Astrocyte (in vitro differentiated cells and primary cell): ENCODE data around the gene CLBA1. TPM values are rescaled to one million over a fixed set of nuclear protein-coding genes. Genes with fewer than 3 reads are reported as not detected.

ENCODE experiments used
- DNase-seq: peaks from one replicate; pipeline ENCODE4 v3.0.0-alpha.2; 2010; ENCODE audit warnings: low read depth
- FAIRE-seq: peaks from 2 replicates; lab custom pipeline; 2011; peaks lifted over from hg19 to GRCh38; lab: Jason Lieb, UNC
- H2AFZ ChIP-seq: 2 replicates; pipeline ENCODE4 v1.6.0; 2012; ENCODE audit warnings: low read depth, low read length, inconsistent platforms
- H3K27ac ChIP-seq: 2 replicates; pipeline ENCODE4 v1.5.1; 2011; ENCODE audit warnings: low read depth, low read length, inconsistent platforms
- H3K27me3 ChIP-seq: 2 replicates; pipeline ENCODE4 v1.6.0; 2011; ENCODE audit warnings: low read length, inconsistent platforms; ENCODE audit not compliant: insufficient read depth
- H3K36me3 ChIP-seq: 2 replicates; pipeline ENCODE4 v1.5.1; 2011; ENCODE audit warnings: low read length, inconsistent platforms; ENCODE audit not compliant: insufficient read depth
- H3K4me1 ChIP-seq: 2 replicates; pipeline ENCODE4 v1.5.1; 2011; ENCODE audit warnings: low read length, inconsistent platforms; ENCODE audit not compliant: insufficient read depth
- H3K4me2 ChIP-seq: 2 replicates; pipeline ENCODE4 v1.6.0; 2012; ENCODE audit warnings: low read length, inconsistent platforms
- H3K4me3 ChIP-seq: 2 replicates; pipeline ENCODE4 v1.5.1; 2011; ENCODE audit warnings: low read depth, mild to moderate bottlenecking, low read length, inconsistent platforms; ENCODE audit not compliant: insufficient read depth
- H3K79me2 ChIP-seq: 2 replicates; pipeline ENCODE4 v1.6.0; 2012; ENCODE audit warnings: mild to moderate bottlenecking, low read length, inconsistent platforms; ENCODE audit not compliant: insufficient read depth
- H3K9ac ChIP-seq: 2 replicates; pipeline ENCODE4 v1.6.0; 2012; ENCODE audit warnings: mild to moderate bottlenecking, low read length, inconsistent platforms
- H3K9me3 ChIP-seq: 2 replicates; pipeline ENCODE4 v1.5.1; 2012; ENCODE audit warnings: low read depth, mild to moderate bottlenecking, low read length, inconsistent platforms; ENCODE audit not compliant: insufficient read depth
- H4K20me1 ChIP-seq: 2 replicates; pipeline ENCODE4 v1.6.0; 2012; ENCODE audit warnings: low read length, inconsistent platforms; ENCODE audit not compliant: insufficient read depth
- H3K27ac Mint-ChIP-seq: one replicate; pipeline ENCODE4 v1.8.0; 2021; ENCODE audit warnings: mild to moderate bottlenecking, mixed read lengths; ENCODE audit not compliant: unreplicated experiment
- H3K27me3 Mint-ChIP-seq: one replicate; pipeline ENCODE4 v1.8.0; 2021; ENCODE audit warnings: low read depth, mixed read lengths; ENCODE audit not compliant: unreplicated experiment
- H3K36me3 Mint-ChIP-seq: one replicate; pipeline ENCODE4 v1.8.0; 2021; ENCODE audit warnings: low read depth, mixed read lengths; ENCODE audit not compliant: unreplicated experiment
- H3K4me1 Mint-ChIP-seq: one replicate; pipeline ENCODE4 v1.8.0; 2021; ENCODE audit warnings: low read depth, mixed read lengths; ENCODE audit not compliant: unreplicated experiment
- H3K4me3 Mint-ChIP-seq: one replicate; pipeline ENCODE4 v1.8.0; 2021; ENCODE audit warnings: mild to moderate bottlenecking, moderate library complexity, mixed read lengths; ENCODE audit not compliant: unreplicated experiment
- H3K9me3 Mint-ChIP-seq: one replicate; pipeline ENCODE4 v1.8.0; 2021; ENCODE audit warnings: mild to moderate bottlenecking, mixed read lengths; ENCODE audit not compliant: unreplicated experiment
- EZH2 ChIP-seq: IDR thresholded peaks from 2 replicates; pipeline ENCODE4 v1.6.1; 2012; ENCODE audit warnings: mild to moderate bottlenecking, low read length, inconsistent platforms; ENCODE audit not compliant: insufficient read depth
- total RNA-seq: library from RNA; stranded (reverse); gene quantifications from 2 replicates; pipeline ENCODE4 v1.2.1, GENCODE V29; 2021
- TF ChIP-seq, protein P1 (sequence below): IDR thresholded peaks from 2 replicates; pipeline ENCODE4 v1.5.1; 2011; ENCODE audit warnings: low read depth, mild to moderate bottlenecking, inconsistent platforms, low read length, moderate library complexity; ENCODE audit not compliant: insufficient read depth

The CLBA1 gene
- total RNA-seq, 1 donor from 2014 or later = 6.3 TPM

DNA sequence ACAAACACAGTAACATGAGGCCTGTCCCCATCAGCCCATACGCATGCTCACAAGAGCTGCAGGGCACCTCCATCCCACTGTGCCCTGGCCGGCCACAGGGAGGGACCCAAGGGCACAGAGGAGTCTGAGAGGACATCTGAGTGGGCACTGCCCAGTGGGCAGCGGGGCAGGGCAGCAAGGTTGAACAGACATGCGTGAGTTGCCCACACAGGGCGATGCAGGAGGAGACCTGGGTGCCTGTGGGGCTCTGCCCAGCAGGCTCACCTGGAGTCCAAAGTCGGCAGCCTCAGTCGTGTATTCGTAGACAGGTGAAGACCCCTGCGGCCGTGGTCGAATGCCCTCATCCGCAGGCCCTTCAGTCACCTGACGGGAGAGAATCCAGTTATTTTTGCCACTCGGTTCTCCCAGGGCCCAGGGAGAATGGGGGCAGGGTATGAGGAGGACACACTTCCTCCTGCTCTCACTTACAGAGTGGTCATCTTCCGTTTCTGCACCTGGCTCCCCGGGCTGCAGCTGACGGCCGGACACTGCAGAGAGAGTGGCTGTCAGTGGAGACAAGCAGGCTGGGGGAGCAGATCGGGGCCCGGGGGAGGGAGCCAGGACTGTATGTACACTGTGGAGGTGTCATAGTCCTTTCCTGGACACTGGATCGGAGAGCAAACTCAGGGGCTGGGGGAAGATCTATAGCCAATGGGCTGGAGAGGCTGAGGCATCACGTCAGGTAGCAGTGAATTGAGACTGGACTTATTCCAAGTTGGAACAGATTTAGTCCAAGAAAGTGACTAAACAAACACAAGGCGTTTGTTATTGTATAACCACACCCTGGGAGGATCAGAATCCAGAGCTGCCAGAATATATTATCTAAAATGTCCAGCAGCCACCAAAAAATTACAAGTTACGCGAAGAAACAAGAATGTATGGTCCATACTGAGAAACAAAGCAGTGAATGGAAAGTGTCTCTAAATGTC, 28.2 kb upstream of the CLBA1 start:
- no peaks in the 10 kb centered on the region for H3K9me3 ChIP-seq
- H3K27me3 Mint-ChIP-seq = peaks cover 14% of the 10 kb centered on the region
- H3K9me3 Mint-ChIP-seq = no peaks in the 10 kb centered on the region
- FAIRE-seq = no peak
- no peak overlapping the region for H3K9ac ChIP-seq
- H3K27ac ChIP-seq = no peak overlapping the region
- no peak overlapping the region for H3K27ac Mint-ChIP-seq
- no peaks in the 10 kb centered on the region for H3K4me1 ChIP-seq
- H3K4me2 ChIP-seq = no peak overlapping the region
- TF ChIP-seq, protein P1, sequence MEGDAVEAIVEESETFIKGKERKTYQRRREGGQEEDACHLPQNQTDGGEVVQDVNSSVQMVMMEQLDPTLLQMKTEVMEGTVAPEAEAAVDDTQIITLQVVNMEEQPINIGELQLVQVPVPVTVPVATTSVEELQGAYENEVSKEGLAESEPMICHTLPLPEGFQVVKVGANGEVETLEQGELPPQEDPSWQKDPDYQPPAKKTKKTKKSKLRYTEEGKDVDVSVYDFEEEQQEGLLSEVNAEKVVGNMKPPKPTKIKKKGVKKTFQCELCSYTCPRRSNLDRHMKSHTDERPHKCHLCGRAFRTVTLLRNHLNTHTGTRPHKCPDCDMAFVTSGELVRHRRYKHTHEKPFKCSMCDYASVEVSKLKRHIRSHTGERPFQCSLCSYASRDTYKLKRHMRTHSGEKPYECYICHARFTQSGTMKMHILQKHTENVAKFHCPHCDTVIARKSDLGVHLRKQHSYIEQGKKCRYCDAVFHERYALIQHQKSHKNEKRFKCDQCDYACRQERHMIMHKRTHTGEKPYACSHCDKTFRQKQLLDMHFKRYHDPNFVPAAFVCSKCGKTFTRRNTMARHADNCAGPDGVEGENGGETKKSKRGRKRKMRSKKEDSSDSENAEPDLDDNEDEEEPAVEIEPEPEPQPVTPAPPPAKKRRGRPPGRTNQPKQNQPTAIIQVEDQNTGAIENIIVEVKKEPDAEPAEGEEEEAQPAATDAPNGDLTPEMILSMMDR = no peak
- TF ChIP-seq EZH2 = no peak
- no peak overlapping the region for H2AFZ ChIP-seq
- no peak overlapping the region for H3K4me3 Mint-ChIP-seq
- H3K36me3 ChIP-seq = no peaks in the 10 kb centered on the region
- peaks cover 25% of the 10 kb centered on the region for H4K20me1 ChIP-seq
- no peak for DNase-seq
- no peaks in the 10 kb centered on the region for H3K27me3 ChIP-seq
- H3K4me3 ChIP-seq = no peak overlapping the region
- H3K36me3 Mint-ChIP-seq = peaks cover 26% of the 10 kb centered on the region
- H3K79me2 ChIP-seq = no peaks in the 10 kb centered on the region
- no peaks in the 10 kb centered on the region for H3K4me1 Mint-ChIP-seq

DNA sequence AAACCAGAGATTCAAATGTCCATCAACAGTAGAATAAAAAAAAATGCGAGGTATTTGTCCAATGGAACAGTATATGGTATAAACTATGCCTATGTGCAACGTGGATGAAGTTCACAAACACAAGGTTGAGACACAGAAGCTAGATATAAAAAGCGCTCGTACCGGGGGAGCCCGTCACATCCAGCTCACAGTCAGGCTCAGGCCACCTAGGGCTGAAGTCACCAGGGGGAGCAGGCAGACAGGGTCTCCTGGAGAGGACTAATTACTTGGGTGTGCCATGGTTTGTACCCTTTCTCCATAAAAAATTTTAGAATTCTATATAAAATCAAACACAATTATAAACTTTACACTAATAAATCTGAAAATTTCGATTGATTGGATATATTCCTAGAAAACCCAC, 21.0 kb upstream of the CLBA1 start:
- Histone ChIP-seq H4K20me1 (peaks cover 36% of the 10 kb centered on the region), H3K79me2 (peaks cover 3% of the 10 kb centered on the region), H2AFZ (no peak overlapping the region), H3K9ac (no peak overlapping the region), H3K27ac (no peak overlapping the region), H3K9me3 (no peaks in the 10 kb centered on the region), H3K4me2 (no peak overlapping the region), H3K4me1 (peaks cover 23% of the 10 kb centered on the region), H3K36me3 (no peaks in the 10 kb centered on the region), H3K27me3 (no peaks in the 10 kb centered on the region), H3K4me3 (no peak overlapping the region)
- no peaks in the 10 kb centered on the region for H3K9me3 Mint-ChIP-seq
- H3K27ac Mint-ChIP-seq = no peak overlapping the region
- H3K4me3 Mint-ChIP-seq = no peak overlapping the region
- no peak for TF ChIP-seq EZH2
- TF ChIP-seq, protein P1 = no peak
- H3K4me1 Mint-ChIP-seq = peaks cover 11% of the 10 kb centered on the region
- FAIRE-seq (no peak), DNase-seq (no peak)
- no peaks in the 10 kb centered on the region for H3K36me3 Mint-ChIP-seq
- peaks cover 8% of the 10 kb centered on the region for H3K27me3 Mint-ChIP-seq
